GM13976 (cell line): Measurements from ENCODE around the gene ACAA1.

Experiments
- DNase-seq: peaks from one replicate; pipeline ENCODE4 v3.0.0; 2012; ENCODE audit warnings: low spot score
- CTCF ChIP-seq: IDR thresholded peaks from 2 replicates; pipeline ENCODE4 v1.5.1; 2012; ENCODE audit warnings: borderline replicate concordance, mild to moderate bottlenecking; ENCODE audit not compliant: insufficient read depth; ENCODE audit errors: extremely low read depth, missing control alignments, control extremely low read depth
- in situ Hi-C: fragments of 300-500 bp; cut with MboI; formaldehyde crosslinking; loops from one replicate; pipeline ENCODE4 v1.12.0; 2022; ENCODE audit warnings: low sequenced_read_pairs, mixed read lengths, inconsistent platforms; ENCODE audit not compliant: unreplicated experiment

The ACAA1 gene

DNA sequence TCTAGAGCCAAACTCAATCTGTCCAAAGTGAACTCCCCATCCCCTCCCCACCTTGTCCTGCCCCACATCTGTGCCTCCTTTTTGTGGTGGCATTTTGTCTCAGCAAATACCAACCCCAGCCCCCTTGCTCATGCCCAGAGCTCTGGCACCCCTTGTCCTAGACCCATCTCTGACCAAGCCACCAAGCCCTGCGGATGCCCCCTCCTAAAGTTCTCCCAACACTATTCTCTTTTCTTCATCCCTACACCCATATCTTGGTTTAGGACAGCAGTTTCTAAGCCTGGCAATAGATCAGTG, 17.7 kb downstream of the ACAA1 start:
- no peak for TF ChIP-seq CTCF
- DNase-seq = no peak
- in situ Hi-C loops = no loop called here

DNA sequence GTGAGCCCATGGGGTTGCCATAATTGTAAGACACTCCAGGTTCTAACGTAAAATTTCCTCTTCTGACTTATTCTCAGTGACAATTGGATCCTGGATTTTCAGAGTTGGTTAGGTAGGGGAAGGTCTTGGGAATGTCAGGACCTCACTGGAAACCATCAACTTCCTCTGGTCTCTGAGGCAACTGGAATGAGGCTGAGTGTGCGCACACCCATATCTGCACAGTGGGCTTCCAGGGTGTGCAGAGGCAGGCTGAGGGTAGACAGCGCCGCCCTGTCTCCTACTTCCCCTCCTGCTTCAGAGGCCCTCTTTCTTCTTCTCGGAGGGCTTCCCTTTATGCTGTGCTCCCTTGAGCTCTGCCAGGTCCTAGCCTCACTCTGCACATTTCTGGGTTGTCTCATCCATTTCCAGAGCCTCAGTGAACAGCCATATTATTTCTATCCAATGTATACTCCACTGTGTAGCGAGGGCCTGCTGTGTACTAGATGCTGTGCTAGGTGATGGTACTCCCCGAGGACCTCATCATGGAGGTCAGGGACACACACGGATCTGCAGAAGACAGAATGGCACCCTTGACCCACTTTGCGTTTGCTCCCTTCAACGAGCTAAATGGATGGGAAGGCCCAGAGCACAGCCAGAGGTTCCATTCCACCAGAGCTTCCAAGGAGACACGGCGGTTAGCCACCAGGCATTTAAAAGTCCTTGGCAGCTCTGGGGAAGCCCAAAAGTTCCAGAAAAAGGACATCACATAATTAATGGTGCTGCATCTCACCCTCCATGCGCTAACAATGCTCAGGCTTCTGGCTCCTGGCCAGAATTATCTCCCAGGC, 18.3 kb downstream of the ACAA1 start:
- in situ Hi-C loops = no loop called here
- no peak for DNase-seq
- TF ChIP-seq CTCF = no peak

DNA sequence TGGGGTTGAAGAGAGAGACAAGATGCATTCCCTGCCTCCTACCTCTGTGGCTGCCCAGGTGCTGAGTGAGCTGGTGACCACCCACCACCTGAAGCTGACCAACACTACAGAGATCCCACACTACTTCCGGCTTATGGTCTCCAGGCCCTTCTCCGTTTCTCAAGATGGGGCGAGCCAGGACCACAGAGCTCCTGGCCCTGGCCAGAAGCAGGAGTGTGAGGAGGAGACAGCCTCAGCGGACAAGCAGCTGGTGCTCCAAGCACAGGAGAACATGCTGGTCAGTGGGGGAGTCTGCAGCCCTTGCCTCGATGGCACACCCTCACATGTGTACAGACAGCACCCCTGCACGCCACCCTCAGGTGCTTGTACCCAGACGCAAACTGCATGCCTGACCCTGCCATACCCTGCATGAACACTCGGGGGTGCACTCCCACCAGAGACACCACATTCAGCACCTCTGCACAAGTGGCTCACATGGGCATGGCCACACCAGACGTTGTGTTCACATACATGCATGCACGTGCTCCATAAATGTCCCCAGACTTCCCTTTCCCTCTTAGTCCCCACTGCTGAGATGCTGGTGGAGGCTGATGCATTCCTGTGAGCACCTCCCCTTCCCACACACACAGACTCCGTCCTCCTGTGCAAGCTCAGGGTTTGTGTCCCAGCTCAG, 19.0 kb downstream of the ACAA1 start:
- in situ Hi-C loops = no loop called here
- TF ChIP-seq CTCF = peak; percentile 62
- DNase-seq = peak; percentile 87

DNA sequence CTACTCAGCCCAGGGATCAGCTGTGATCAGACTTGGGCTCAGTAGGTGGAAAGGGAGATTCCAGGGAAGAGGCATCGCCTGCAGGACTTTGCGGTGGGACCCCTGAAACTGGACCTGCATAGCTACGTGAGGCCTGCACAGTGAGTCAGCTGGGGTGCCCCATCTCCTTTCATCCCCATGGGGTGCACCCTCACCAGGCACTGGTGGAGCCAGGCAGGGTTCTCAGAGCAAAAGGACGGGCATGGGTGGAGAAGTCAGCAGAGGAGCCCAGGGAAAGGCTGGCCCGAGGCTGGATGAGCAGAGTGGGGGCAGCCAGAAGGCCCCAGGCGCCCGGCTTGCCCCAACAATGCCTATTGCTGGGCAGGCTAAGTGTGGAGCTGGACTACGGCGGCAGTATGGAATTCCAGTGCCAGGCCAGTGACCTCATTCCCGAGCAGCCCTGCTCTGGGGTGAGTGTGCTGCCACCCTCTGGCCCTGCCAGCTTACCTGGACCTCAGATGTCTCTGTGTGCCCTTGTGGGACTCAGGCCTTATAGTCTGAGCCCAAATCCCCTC, 19.7 kb downstream of the ACAA1 start:
- in situ Hi-C loops = no loop called here
- TF ChIP-seq CTCF = no peak
- no peak for DNase-seq

DNA sequence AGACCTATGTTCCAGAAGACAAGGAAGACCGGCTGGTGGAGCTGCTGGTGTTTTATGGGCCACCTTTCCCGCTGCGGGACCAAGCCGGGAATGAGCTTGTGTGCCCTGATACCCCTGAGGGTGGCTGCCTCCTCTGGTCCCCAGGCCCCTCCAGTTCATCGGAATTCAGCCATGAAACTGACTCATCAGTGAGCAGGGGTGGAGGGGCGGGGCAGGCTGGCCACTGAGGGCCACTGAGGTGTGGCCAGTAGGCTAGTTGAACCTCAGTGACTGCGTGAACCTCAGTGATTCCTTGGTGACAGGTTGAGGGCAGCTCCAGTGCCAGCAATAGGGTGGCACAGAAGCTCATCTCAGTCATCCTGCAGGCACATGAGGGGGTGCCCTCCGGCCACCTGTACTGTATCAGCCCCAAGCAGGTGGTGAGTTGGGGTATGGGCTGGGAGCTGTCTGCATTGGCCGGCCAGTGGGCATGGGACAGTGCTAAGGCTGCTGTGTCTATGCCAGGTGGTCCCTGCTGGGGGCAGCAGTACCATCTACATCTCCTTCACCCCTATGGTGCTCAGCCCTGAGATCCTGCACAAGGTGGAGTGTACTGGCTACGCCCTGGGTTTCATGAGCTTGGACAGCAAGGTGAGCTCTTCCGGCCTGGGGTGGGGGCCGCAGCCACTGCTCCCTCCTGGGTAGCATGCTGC, 20.3 kb downstream of the ACAA1 start:
- no peak for TF ChIP-seq CTCF
- no peak for DNase-seq
- in situ Hi-C loops = no loop called here

- in situ Hi-C loops = no loop called here
- no peak for TF ChIP-seq CTCF
- DNase-seq = no peak
Measured at GRCh38 chr3:38115645-38116427, 21.1 kb downstream of the ACAA1 start.
